PC-9 (cell line): ENCODE measurements around the gene HMGN3.

Experiments used
- CTCF ChIP-seq: fragments of 200-600 bp; sonication (generic); conservative IDR thresholded peaks from 2 replicates; pipeline ENCODE4 v1.6.1; 2017; ENCODE audit warnings: mixed run types, antibody characterized with exemption, mild to moderate bottlenecking, moderate library complexity
- EZH2 ChIP-seq: fragments of 200-600 bp; sonication (generic); IDR thresholded peaks from 2 replicates; pipeline ENCODE4 v1.8.0; 2017; ENCODE audit warnings: antibody characterized with exemption, low read depth

GRCh38 chr6:79188885-79189480 lies 45.5 kb downstream of the HMGN3 start:
- TF ChIP-seq CTCF (no peak), EZH2 (no peak)
